CD4-positive, alpha-beta T cell treated with Interleukin-4 for 4 hours (primary cell): ENCODE data around the gene PM20D1.
A peak's percentile ranks its signal among the peaks of the same experiment; 100 is the strongest.
"Not testable (repeated sequence)": the region's sequence is repeated elsewhere in the genome, so short reads cannot be mapped to it uniquely, and the experiment has no call there.

Source experiments
- DNase-seq: peaks from one replicate; pipeline ENCODE4 v3.0.0-alpha.2; 2020

Gene PM20D1, protein sequence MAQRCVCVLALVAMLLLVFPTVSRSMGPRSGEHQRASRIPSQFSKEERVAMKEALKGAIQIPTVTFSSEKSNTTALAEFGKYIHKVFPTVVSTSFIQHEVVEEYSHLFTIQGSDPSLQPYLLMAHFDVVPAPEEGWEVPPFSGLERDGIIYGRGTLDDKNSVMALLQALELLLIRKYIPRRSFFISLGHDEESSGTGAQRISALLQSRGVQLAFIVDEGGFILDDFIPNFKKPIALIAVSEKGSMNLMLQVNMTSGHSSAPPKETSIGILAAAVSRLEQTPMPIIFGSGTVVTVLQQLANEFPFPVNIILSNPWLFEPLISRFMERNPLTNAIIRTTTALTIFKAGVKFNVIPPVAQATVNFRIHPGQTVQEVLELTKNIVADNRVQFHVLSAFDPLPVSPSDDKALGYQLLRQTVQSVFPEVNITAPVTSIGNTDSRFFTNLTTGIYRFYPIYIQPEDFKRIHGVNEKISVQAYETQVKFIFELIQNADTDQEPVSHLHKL

DNA sequence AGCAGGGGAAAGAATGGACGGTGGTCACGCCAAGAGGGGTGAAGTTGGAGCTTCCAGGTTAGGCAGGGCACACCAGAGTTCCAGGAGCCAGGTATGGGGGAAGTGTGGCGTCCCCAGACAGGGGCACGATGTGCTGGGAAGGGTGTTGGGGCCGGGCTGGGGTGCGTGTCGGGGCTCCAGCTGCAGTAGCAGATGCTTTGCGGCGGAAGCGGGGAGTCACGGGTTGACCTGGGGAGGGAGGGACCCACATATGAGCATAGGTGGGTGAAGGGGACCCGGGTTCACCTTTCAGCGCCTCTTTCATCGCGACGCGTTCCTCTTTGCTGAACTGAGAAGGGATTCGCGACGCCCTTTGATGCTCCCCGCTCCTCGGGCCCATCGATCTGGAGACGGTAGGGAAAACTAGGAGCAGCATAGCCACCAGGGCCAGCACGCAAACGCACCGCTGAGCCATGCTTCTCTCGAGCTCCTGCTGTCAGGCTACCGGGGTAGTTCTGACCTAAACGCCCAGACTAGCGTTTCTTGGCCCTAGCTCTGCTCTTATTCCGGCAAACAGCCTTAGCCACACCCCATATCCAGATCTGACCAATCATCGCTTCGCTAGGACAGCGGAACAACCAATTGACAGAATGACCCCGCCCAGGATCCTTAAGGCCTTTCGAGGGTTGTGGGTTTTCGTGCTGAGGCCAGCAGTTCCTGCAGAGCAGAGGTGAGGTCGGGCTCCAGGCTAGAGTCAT lies at the start of gene PM20D1:
PM20D1 (minus strand) TSS at position 514 of the 737 bp plus-strand sequence; CDS start at position 454, 60 bp downstream.
- peak; percentile 93 for DNase-seq

DNA sequence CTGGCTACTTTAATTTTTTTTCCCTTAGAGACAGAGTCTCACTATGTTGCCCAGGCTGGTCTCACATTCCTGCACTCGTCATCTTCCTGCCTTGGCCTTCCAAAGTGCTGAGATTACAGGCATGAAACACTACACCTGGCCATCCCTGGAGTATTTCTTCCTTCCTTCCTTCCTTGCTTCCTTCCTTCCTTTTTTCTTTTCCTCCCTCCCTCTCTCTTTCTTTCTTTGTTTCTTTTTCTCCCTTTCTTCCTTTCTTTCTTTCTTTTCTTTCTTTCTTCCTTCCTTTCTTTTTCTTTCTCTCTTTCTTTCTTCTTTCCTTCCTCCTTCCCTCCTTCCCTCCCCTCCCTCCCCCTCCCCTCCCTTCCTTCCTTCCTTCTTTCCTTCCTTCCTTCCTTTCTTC lies 46.4 kb upstream of the PM20D1 start:
- DNase-seq, result no peak

DNA sequence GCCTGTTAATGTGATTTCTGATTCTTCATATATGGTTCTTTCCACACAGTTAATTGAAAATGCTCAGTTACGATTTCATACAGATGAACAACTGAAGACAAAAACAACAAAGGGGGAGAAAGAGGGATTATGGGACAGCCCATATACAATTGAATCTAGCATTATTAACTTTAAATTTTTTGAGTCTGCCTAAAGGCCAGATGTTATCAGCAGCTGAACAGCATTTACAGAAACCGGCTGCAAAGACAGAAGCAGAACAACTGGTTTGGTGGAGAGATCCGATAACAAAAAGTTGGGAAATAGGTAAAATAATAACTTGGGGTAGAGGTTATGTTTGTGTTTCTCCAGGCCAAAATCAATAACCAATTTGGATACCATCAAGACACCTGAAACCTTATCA lies 44.2 kb upstream of the PM20D1 start:
- DNase-seq, result not testable (repeated sequence)

DNA sequence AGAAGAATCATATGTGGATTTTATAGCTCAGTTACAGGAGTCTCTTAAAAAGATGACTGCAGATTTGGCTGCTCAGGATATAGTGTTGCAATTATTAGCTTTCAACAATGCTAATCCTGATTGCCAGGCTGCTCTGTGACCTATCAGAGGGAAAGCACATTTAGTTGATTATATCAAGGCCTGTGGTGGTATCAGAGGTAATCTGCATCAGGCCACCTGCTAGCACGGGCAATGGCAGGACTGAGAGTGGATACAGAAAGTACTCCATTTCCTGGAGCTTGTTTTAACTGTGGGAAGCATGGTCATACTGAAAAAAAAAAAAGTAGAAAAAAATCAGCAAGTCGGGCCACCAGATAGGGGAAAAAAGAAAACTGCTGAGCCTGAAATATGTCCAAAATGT lies 42.2 kb upstream of the PM20D1 start:
- not testable (repeated sequence) for DNase-seq

DNA sequence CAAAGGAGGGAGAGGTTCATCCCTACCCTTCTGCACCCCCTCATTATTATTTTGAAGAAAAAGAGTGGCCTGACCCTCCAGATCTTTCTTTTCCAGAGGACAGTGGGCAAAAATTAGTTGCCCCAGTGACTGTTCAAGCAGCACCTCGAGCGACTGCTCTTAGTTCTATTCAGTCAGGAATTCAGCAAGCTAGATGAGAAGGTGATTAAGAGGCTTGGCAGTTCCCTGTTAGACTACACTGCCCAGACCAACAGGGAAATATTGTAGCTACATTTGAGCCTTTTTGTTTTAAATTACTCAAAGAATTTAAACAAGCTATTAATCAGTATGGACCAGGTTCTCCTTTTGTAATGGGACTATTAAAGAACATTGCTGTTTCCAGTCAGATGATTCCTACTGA lies 41.5 kb upstream of the PM20D1 start:
- not testable (repeated sequence) for DNase-seq

DNA sequence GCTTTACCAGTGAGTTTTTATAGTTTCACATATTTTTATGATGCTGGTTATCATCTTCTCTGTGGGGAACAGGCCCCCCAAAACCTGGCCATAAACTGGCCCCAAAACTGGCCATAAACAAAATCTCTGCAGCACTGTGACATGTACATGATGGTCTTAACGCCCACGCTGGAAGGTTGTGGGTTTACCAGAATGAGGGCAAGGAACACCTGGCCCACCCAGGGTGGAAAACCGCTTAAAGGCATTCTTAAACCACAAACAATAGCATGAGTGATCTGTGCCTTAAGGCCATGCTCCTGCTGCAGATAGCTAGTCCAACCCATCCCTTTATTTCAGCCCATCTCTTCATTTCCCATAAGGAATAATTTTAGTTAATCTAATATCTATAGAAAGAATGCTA lies 40.7 kb upstream of the PM20D1 start:
- not testable (repeated sequence) for DNase-seq

DNA sequence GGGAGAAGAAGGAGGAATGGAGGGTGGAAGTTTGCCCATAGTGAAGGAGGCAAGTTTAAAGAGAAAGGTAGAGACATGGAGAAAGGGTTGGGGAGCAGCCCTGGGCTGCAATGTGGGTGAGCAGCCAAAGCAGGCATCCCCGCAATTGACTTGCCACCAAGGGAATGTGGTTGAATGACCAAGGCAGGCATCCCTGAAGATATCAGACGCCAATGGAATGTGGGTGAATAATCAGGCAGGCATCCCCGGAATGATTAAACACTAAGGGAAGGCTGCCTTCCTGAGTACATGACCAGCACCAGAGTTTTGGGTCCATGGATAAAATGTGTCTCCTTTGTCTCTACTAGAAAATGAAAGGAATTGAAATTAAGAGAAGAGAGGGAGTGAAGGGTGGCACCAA lies 39.8 kb upstream of the PM20D1 start:
- not testable (repeated sequence) for DNase-seq

DNA sequence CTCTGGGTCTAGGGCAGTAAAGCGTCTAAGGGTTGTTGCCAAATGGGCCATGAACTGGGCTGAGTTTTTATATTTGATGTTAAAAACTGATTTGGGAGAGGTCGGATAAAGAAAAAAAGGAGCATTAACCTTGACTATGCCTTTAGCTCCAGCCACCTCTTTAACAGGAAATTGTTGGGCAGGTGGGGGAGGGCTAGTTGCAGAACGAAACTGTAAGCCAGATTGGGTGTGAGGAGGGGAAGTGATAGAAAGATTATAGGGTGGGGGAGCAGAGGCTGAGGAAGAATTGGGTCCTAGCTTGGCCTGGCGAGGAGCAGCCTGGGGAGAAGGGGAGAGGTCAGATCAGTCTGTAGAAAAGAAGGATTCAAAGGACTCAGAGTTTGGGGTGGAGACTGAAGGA lies 39.1 kb upstream of the PM20D1 start:
- not testable (repeated sequence) for DNase-seq

DNA sequence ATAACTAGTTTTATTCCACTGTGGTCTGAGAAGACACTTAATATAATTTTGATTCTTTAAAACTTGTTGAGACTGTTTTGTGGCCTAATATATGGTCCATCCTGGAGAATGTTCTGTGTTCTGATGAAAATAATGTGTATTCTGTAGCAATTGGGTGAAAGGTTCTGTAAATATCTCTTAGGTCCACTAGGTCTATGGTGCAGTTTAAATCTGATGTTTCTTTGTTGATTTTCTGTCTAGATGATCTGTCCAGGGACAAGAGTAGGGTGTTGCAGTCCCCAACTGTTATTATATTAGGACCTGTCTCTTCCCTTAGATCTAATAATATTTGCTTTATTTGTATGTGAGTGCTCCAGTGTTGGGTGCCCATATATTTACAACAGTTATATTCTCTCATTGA lies 33.9 kb upstream of the PM20D1 start:
- no peak for DNase-seq

DNA sequence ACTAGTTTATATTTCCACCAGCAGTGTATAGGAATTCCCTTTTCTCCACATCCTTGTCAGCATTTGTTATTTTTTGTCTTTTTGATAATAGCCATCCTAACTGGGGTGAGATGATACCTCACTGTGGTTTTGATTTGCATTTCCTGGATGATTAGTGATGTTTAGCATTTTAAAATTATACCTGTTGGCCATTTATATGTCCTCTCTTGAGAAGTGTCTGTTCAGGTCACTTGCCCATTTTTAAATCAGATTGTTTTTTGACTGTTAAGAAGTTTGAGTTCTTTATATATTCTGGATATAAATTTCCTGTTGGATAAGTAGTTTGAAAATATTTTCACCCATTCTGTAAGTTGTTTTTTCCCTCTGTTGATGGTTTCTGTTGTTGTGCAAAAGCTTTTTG lies 31.0 kb upstream of the PM20D1 start:
- no peak for DNase-seq

DNA sequence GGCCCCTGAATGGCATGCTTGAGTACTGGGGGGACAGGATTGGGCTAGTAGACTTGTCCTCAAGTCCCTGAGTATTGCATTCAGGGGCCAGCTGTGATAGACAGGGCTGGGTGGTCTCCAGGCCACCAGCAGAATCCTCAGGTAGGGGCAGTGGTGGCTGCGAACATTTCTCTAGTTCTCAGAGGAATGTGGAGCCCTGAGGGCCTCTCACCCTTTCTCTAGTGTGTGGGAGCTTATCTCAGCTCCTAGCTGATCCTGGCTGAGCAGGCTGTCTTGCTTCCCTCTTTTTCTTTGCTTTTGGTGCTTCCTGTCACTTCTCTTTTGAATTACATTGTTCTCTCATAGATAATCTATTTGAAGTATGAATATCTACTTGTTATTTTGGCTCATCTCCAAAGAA lies 30.0 kb upstream of the PM20D1 start:
- DNase-seq, result no peak

DNA sequence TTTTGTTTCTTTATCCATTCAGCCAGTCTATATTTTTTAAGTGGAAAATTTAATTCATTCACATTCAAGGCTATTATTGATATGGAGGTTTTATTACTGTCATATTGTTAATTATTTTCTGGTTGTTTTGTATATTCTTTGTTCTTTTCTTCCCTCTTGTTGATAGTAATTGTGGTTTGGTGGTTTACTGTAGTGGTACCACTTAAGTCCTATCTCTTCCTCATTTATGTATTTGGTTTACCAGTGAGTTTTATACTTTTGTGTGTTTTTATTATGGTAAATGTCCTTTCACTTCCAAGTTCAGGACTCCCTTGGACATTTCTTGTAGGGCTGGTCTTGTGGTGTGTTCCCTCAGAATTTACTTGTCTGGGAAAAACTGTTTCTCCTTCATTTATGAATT lies 28.1 kb upstream of the PM20D1 start:
- DNase-seq, result no peak

DNA sequence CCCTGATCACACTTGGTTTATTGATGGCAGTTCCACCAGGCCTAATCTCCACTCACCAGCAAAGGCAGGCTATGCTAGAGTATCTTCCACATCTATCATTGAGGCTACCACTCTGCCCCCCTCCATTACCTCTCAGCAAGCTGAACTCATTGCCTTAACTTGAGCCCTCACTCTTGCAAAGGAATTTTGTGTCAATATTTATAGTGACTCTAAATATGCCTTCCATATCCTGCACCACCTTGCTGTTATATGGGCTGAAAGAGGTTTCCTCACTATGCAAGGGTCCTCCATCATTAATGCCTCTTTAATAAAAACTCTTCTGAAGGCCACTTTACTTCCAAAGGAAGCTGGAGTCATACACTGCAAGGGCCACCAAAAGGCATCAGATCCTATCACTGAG lies 23.2 kb upstream of the PM20D1 start:
- not testable (repeated sequence) for DNase-seq

DNA sequence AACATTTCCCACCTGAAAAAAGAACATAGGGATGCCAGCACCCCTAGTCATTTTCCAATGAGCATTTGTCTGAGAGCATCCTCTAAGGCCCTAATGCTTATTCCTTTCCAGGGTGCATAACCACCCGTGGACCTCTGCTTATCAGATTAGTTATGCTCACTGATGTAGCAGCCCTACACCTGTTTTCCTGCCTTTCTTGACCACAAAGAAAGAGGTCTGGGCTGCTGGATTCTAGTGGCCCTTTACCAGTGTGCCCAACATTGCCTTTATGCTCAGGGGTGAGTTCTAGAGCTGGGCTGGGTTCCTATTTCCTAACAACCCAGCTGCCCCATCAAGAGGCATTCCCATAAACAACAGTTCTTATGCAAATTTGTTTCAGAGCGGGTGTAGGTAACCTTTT lies 20.3 kb upstream of the PM20D1 start:
- no peak for DNase-seq

DNA sequence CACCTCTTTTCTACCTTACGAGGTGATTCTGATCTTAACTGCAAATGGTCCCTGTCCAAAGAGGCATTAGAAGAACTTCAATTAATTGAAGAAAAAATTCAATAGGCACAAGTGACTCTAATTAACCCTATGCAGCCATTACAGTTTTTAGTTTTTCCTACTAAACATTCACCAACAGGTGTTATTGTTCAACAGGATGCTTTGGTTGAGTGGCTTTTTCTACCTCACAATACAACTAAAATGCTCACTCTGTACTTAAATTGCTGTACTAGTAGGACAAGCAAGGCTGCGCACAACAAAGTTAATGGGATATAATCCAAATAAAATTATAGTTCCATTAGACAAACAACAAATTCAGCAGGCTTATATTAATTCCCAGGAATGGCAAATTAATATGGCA lies 11.6 kb upstream of the PM20D1 start:
- no peak for DNase-seq

DNA sequence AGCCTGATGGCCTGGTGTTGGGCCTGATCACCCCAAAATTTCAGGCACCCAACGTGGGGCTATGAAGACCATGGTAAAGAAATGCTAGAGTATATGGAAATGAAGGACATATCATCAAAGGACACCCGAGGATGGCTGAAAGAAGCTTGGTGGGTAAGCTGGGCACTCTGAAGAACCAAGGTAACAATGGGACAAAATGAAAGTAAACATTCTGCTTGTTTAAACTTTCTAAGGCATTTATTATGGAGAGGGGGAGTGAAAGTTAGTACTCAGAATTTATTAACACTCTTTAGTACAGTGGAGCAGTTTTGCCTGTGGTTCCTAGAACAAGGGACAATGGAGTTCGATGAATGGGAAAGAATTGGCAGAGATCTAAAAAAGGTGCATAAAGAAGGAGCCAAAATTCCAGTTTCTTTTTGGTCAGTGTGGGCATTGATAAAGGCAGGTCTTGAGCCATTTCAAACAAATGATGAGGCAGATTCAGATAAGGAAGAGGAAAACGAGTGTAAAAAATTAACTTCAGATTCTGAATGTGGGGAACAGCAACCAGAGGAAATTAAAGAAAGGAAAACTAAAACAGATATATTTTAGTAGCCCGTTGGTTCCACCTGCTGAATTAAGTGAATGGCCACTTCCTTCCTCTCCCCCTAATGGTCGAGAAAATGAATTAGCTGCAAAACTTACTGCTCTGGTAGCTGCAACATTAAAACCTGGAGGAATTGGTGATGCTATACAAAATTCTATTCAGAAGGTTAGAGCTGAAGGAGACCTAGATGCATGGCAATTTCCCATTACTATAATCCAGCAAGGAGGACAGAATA lies 8.4 kb upstream of the PM20D1 start:
- no peak for DNase-seq

DNA sequence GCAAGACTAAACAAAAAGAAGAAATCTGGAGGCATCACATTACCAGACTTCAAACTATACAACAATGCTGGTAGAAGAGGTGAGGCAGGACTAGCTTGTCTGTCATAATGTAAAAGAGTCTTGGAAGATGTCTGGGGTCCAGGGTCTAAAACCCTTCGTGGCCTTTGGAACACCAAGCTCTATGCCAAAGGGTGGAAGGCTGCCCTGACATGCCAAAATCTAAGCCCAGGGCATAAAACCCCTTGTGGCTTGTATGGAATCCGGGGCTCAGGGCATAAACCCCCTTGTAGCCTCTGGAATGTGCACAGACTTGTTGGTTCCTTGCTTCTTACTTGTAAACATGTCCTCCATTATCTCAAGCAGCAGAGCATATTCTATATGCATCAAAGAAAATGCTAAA lies 7.6 kb upstream of the PM20D1 start:
- not testable (repeated sequence) for DNase-seq

DNA sequence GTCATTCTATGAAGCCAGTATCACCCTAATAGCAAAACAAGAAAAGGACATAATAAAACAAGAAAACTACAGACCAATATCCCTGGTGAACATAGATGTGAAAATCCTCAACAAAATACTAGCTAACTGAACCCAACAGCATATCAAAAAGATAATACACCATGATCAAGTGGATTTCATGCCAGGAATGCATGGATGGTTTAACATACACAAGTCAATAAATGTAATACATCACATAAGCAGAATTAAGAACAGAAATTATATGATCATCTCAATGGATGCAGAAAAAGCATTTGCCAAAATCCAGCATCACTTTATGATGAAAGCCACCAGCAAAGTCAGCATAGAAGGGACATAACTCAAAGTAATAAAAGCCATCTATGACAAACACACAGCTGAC lies 6.5 kb upstream of the PM20D1 start:
- DNase-seq, result no peak

DNA sequence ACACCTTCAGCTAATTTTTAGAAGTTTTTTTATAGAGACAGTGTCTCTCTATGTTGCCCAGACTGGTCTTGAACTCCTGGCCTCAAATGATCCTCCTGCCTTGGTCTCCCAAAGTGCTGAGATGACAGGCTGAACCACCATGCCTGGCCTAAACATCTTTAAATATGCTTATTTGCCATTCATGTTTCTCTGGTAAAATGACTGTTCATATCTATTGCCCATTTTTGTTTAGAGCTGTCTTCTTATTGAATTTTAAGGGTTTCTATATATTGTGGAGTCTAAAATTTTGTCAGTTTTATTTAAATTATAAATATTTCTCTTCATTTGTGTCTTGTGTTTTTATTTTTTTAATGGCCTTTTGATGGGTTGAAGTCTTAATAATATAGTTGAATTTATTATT lies 3.0 kb upstream of the PM20D1 start:
- no peak for DNase-seq

DNA sequence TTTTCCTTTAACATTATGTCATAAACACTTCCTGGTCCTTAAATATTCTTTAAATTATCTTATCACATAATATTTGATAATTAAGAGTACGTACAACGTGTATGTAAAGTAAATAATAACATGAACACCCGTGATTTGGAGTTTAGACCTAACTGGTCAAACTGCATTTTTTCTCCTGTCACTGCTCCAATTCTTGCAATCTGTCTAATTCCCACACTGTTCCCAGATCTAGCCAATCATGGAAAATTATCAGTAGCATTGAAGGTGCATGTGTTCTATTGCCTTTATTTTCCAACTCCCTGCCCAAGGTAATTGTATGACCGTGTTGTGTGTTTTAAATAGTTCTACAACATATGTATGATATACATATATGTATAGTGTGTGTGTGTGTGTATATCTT lies 2.1 kb upstream of the PM20D1 start:
- DNase-seq, result no peak

DNA sequence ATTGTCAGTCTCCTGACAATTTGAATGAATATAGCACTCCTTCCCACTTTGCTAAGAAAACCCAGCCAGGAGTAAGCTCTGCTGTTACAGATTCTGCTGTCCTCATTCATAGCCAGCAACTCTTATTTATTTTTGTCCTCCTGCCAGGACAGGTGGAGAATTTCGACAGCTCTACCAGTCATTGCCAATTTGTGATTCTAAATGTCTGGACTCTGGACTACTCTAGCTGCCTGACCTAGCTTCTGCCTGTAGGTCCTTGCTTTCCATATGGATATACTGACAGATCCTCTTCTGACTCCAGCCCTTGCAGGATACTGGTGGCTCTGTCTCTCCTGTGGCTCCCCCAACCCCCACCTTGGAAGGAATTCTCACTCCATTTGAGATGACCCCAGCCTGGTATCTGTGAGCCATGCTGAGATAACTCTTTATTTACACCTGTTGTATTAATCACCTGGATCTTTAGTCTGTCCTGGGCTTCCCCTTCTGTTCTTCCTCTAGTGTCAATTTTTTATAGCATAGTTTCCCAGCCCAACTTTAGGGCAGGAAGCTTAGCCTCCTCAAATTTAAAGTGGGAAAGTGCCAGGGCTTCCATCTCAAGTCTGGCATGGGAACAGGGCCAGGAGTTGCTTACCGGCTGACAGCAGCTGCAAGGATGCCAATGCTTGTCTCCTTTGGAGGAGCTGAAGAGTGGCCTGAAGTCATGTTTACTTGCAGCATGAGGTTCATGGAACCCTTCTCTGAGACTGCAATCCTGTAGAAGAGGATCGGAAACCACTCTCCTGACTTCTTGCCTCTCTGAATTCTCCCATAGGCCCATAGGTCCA lies 6.7 kb downstream of the PM20D1 start:
- DNase-seq, result no peak

DNA sequence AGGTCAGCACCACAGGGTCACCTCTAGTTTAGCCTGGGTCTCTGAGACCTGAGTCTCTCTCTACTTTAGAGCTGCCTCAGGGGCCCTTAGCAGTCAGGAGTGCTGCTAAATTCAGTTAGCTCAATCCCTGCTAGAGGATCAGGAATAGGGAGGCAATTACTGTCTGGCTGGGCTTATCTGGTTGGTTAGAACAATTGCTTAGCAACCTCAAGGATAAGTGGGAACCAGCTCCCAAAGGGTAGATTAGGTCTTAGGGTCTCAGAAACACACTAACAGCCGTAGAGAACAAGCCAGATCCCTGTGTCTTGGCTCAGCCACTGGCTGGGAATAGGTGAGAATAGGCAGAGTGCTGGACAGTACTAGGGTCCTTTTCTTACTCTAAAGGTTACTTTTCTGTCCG lies 7.7 kb downstream of the PM20D1 start:
- no peak for DNase-seq
